ENCODE data around the gene OCA2. TPM values are rescaled to one million over a fixed set of nuclear protein-coding genes. Genes with fewer than 3 reads are reported as not detected.

Gene OCA2
- total and polyA plus RNA-seq, 2 of the 13 experiments (the other 11 are each of a cell fraction or from before 2014, with no cell fraction given), result 0.02 to 0.05 TPM

DNA sequence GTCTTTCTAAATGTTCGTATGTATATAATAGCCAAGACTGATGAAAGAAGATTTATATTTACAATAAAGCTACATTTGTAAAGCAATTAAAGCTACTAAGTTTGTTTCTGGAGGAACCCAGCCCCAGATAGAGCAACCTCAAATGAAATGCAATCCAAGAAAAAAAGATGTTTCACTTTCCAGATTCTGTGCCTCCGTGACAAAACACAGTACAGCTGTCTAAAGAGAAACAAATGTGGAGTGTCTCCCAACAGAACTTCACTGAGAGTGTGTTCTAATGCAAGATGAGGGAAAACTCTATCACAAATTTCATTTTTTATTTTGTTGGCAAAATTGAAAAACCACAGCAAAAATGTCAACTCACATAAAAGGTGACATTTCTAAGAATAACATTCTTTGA is 317.0 kb downstream of the OCA2 start:
- no peaks in the 10 kb centered on the region for H3K9me3 ChIP-seq (ENCODE audit: low read length)
- H3K4me1 ChIP-seq (ENCODE audit: insufficient read depth, low read length), result no peaks in the 10 kb centered on the region
- CTCF ChIA-PET (ENCODE audit: low intra/inter-chr PET ratio, low total read pairs), result no interaction called here
- no peaks in the 10 kb centered on the region for H3K79me2 ChIP-seq (ENCODE audit: insufficient read depth, low read length)
- H4K20me1 ChIP-seq (ENCODE audit: insufficient read depth, low read length), result no peaks in the 10 kb centered on the region
- 1% methylated on average over 2 of the region's 2 CpGs for WGBS (ENCODE audit: low lambda C conversion rate)
- no peak overlapping the region for H2AFZ ChIP-seq (ENCODE audit: low read length)
- ATAC-seq, result no peak
- no peak overlapping the region for H3K9ac ChIP-seq (ENCODE audit: insufficient read depth, low read depth, low read length)
- in situ Hi-C loops (cut with HindIII; ENCODE audit: extremely low pct_ligation_motif_present, low pct_unique_long_range_greater_than_20kb) (no loop called here), intact Hi-C loops (cut with micrococcal nuclease; ENCODE audit: unreplicated experiment) (no loop called here)
- DNase-seq (ENCODE audit: low spot score), result no peak
- no peak overlapping the region for H3K4me3 ChIP-seq (replicated peaks in 1 of 3; ENCODE audit: insufficient read depth in 1 of 3, low read depth in 2 of 3, low read length in 3 of 3)
- POLR2A ChIA-PET, result no interaction called here
- FAIRE-seq, result no peak
- H3K36me3 ChIP-seq (replicated peaks in 1 of 2; ENCODE audit: control insufficient read depth in 1 of 2, insufficient read depth in 2 of 2, low read length in 2 of 2), result no peaks in the 10 kb centered on the region
- no peak overlapping the region for H3K27ac ChIP-seq (ENCODE audit: extremely low read length, insufficient read depth, low read length)
- no peaks in the 10 kb centered on the region; a peak in 1 of 5 replicates for H3K27me3 ChIP-seq (ENCODE audit: control insufficient read depth in 1 of 2, insufficient read depth in 2 of 2, low read length in 2 of 2)
- BruUV-seq (replicated peaks), result no TSS peak
- no peak overlapping the region for H3K4me2 ChIP-seq (ENCODE audit: low read depth, low read length)
- TF ChIP-seq CHD4 (IDR thresholded peaks at IDR 0.05; ENCODE audit: borderline replicate concordance, low read length) (no peak), XRCC5 (optimal IDR thresholded peaks at IDR 0.05; ENCODE audit: low read length) (no peak)

GRCh38 chr15:27776501-27776900 is 322.6 kb downstream of the OCA2 start:
- H3K9me3 ChIP-seq (ENCODE audit: low read length), result no peaks in the 10 kb centered on the region
- no peaks in the 10 kb centered on the region for H3K4me1 ChIP-seq (ENCODE audit: insufficient read depth, low read length)
- intact Hi-C loops (cut with micrococcal nuclease; ENCODE audit: unreplicated experiment), result no loop called here
- no peaks in the 10 kb centered on the region for H3K36me3 ChIP-seq (replicated peaks in 1 of 2; ENCODE audit: control insufficient read depth in 1 of 2, insufficient read depth in 2 of 2, low read length in 2 of 2)
- no peak overlapping the region for H3K4me2 ChIP-seq (ENCODE audit: low read depth, low read length)
- DNase-seq (ENCODE audit: low spot score), result no peak
- 30% methylated on average over 15 of the region's 15 CpGs for WGBS (ENCODE audit: low lambda C conversion rate)
- TF ChIP-seq GTF2F1 (IDR thresholded peaks at IDR 0.05; ENCODE audit: low read length) (no peak), IRF2 (CRISPR knock-in tag; IDR thresholded peaks at IDR 0.05) (no peak), SSRP1 (CRISPR knock-in tag; IDR thresholded peaks at IDR 0.05) (no peak), NFKB2 (CRISPR knock-in tag; IDR thresholded peaks at IDR 0.05; ENCODE audit: borderline replicate concordance) (no peak), KLF12 (CRISPR knock-in tag; IDR thresholded peaks at IDR 0.05; ENCODE audit: borderline replicate concordance) (no peak), ZNF430 (CRISPR knock-in tag; IDR thresholded peaks at IDR 0.05) (no peak), ZC3H13 (CRISPR knock-in tag; IDR thresholded peaks at IDR 0.05) (no peak), ZNF737 (CRISPR knock-in tag; IDR thresholded peaks at IDR 0.05; ENCODE audit: borderline replicate concordance) (no peak)
- TF ChIP-seq, protein P1, sequence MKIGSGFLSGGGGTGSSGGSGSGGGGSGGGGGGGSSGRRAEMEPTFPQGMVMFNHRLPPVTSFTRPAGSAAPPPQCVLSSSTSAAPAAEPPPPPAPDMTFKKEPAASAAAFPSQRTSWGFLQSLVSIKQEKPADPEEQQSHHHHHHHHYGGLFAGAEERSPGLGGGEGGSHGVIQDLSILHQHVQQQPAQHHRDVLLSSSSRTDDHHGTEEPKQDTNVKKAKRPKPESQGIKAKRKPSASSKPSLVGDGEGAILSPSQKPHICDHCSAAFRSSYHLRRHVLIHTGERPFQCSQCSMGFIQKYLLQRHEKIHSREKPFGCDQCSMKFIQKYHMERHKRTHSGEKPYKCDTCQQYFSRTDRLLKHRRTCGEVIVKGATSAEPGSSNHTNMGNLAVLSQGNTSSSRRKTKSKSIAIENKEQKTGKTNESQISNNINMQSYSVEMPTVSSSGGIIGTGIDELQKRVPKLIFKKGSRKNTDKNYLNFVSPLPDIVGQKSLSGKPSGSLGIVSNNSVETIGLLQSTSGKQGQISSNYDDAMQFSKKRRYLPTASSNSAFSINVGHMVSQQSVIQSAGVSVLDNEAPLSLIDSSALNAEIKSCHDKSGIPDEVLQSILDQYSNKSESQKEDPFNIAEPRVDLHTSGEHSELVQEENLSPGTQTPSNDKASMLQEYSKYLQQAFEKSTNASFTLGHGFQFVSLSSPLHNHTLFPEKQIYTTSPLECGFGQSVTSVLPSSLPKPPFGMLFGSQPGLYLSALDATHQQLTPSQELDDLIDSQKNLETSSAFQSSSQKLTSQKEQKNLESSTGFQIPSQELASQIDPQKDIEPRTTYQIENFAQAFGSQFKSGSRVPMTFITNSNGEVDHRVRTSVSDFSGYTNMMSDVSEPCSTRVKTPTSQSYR (CRISPR knock-in tag; IDR thresholded peaks at IDR 0.05; ENCODE audit: borderline replicate concordance), result no peak
- POLR2A ChIA-PET, result no interaction called here
- CTCF ChIA-PET (ENCODE audit: low intra/inter-chr PET ratio, low total read pairs), result no interaction called here
- no peaks in the 10 kb centered on the region for H4K20me1 ChIP-seq (ENCODE audit: insufficient read depth, low read length)
- H3K9ac ChIP-seq (ENCODE audit: insufficient read depth, low read depth, low read length), result no peak overlapping the region
- in situ Hi-C loops (cut with HindIII; ENCODE audit: extremely low pct_ligation_motif_present, low pct_unique_long_range_greater_than_20kb), result no loop called here
- no peak overlapping the region for H3K27ac ChIP-seq (ENCODE audit: extremely low read length, insufficient read depth, low read length)
- no peak overlapping the region for H2AFZ ChIP-seq (ENCODE audit: low read length)
- FAIRE-seq, result no peak
- no TSS peak for BruUV-seq (replicated peaks)
- H3K4me3 ChIP-seq (replicated peaks in 1 of 3; ENCODE audit: insufficient read depth in 1 of 3, low read depth in 2 of 3, low read length in 3 of 3), result no peak overlapping the region
- no peaks in the 10 kb centered on the region for H3K79me2 ChIP-seq (ENCODE audit: insufficient read depth, low read length)
- H3K27me3 ChIP-seq (ENCODE audit: control insufficient read depth in 1 of 2, insufficient read depth in 2 of 2, low read length in 2 of 2), result no peaks in the 10 kb centered on the region; a peak in 2 of 5 replicates
- no peak for ATAC-seq

Measured in HepG2 (cell line).